Liver (tissue), 3 donors: ENCODE results near the gene ZNF652.

Experiments used
- EGR1 ChIP-seq, 2 donors: IDR thresholded peaks; 2 replicates each; pipeline ENCODE4 v1.6.1; 2016 to 2018; ENCODE audit warnings: antibody characterized with exemption in 2 of 2, low read depth in 2 of 2
- FOXA1 ChIP-seq: IDR thresholded peaks from 2 replicates; pipeline ENCODE4 v1.6.1; 2016; ENCODE audit warnings: antibody characterized with exemption
- GABPA ChIP-seq, 2 donors: IDR thresholded peaks in 1 of 2; conservative IDR thresholded peaks in 1 of 2; 2 replicates each; pipeline ENCODE4 v1.6.1; 2016; ENCODE audit warnings: antibody characterized with exemption in 2 of 2, mild to moderate bottlenecking in 1 of 2, moderate library complexity in 1 of 2
- JUND ChIP-seq, 2 donors: IDR thresholded peaks; 2 replicates each; pipeline ENCODE4 v1.6.1; 2016; ENCODE audit warnings: antibody characterized with exemption in 2 of 2
- RAD21 ChIP-seq, 2 donors: IDR thresholded peaks; 2 replicates each; pipeline ENCODE4 v1.6.1; 2016; ENCODE audit warnings: antibody characterized with exemption in 2 of 2, mild to moderate bottlenecking in 2 of 2
- SP1 ChIP-seq: IDR thresholded peaks from 2 replicates; pipeline ENCODE4 v1.6.1; 2018; ENCODE audit warnings: antibody characterized with exemption, mild to moderate bottlenecking
- TAF1 ChIP-seq: conservative IDR thresholded peaks from 2 replicates; pipeline ENCODE4 v1.6.1; 2016; ENCODE audit warnings: antibody characterized with exemption, mild to moderate bottlenecking
- TF ChIP-seq, protein P1 (sequence below): fragments of 150-350 bp; IDR thresholded peaks from 2 replicates; pipeline ENCODE4 v1.5.1; 2017; ENCODE audit warnings: improper control_type of control experiment, low read depth, low read length; ENCODE audit not compliant: missing input control
- TF ChIP-seq, protein P2 (sequence below): IDR thresholded peaks from 2 replicates; pipeline ENCODE4 v1.6.1; 2016; ENCODE audit warnings: antibody characterized with exemption
- TF ChIP-seq, protein P3 (sequence below): IDR thresholded peaks from 2 replicates; pipeline ENCODE4 v1.6.1; 2016; ENCODE audit warnings: antibody characterized with exemption
- TF ChIP-seq, protein P4 (sequence below): IDR thresholded peaks from 2 replicates; pipeline ENCODE4 v1.6.1; 2016; ENCODE audit warnings: antibody characterized with exemption, mild to moderate bottlenecking
- donor health status: healthy.
- donor health status: healthy.

DNA sequence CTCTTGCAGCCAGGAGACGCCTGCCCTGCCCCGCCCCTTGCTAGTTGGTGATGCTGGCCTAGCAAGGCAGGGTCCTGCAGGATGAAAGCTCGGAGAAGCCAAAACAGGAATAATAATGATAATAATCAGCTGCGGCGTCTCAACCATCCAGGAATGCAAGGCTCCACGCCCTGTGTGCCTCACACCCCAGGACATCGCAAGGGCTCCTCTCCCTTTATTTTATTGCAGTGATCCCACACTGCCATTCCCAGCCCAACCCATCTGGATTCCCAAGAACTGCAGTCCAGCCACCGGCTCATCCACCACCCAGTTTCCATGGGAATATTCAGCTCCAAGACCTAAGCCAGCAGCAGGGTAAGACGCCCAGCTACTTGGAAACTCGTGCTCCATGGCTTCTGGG is 21.0 kb upstream of the ZNF652 start:
- TF ChIP-seq, protein P1, sequence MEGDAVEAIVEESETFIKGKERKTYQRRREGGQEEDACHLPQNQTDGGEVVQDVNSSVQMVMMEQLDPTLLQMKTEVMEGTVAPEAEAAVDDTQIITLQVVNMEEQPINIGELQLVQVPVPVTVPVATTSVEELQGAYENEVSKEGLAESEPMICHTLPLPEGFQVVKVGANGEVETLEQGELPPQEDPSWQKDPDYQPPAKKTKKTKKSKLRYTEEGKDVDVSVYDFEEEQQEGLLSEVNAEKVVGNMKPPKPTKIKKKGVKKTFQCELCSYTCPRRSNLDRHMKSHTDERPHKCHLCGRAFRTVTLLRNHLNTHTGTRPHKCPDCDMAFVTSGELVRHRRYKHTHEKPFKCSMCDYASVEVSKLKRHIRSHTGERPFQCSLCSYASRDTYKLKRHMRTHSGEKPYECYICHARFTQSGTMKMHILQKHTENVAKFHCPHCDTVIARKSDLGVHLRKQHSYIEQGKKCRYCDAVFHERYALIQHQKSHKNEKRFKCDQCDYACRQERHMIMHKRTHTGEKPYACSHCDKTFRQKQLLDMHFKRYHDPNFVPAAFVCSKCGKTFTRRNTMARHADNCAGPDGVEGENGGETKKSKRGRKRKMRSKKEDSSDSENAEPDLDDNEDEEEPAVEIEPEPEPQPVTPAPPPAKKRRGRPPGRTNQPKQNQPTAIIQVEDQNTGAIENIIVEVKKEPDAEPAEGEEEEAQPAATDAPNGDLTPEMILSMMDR: no peak
- TF ChIP-seq, protein P2, sequence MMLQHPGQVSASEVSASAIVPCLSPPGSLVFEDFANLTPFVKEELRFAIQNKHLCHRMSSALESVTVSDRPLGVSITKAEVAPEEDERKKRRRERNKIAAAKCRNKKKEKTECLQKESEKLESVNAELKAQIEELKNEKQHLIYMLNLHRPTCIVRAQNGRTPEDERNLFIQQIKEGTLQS: no peak
- TF ChIP-seq EGR1 (IDR thresholded peaks at IDR 0.05; ENCODE audit: low read depth in 2 of 2): no peak
- TF ChIP-seq, protein P3, sequence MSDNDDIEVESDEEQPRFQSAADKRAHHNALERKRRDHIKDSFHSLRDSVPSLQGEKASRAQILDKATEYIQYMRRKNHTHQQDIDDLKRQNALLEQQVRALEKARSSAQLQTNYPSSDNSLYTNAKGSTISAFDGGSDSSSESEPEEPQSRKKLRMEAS: no peak
- no peak for TF ChIP-seq JUND (IDR thresholded peaks at IDR 0.05)
- TF ChIP-seq, protein P4, sequence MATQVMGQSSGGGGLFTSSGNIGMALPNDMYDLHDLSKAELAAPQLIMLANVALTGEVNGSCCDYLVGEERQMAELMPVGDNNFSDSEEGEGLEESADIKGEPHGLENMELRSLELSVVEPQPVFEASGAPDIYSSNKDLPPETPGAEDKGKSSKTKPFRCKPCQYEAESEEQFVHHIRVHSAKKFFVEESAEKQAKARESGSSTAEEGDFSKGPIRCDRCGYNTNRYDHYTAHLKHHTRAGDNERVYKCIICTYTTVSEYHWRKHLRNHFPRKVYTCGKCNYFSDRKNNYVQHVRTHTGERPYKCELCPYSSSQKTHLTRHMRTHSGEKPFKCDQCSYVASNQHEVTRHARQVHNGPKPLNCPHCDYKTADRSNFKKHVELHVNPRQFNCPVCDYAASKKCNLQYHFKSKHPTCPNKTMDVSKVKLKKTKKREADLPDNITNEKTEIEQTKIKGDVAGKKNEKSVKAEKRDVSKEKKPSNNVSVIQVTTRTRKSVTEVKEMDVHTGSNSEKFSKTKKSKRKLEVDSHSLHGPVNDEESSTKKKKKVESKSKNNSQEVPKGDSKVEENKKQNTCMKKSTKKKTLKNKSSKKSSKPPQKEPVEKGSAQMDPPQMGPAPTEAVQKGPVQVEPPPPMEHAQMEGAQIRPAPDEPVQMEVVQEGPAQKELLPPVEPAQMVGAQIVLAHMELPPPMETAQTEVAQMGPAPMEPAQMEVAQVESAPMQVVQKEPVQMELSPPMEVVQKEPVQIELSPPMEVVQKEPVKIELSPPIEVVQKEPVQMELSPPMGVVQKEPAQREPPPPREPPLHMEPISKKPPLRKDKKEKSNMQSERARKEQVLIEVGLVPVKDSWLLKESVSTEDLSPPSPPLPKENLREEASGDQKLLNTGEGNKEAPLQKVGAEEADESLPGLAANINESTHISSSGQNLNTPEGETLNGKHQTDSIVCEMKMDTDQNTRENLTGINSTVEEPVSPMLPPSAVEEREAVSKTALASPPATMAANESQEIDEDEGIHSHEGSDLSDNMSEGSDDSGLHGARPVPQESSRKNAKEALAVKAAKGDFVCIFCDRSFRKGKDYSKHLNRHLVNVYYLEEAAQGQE: no peak
- TF ChIP-seq TAF1: no peak
- TF ChIP-seq SP1: no peak
- TF ChIP-seq FOXA1: no peak
- no peak for TF ChIP-seq RAD21 (IDR thresholded peaks at IDR 0.05)
- TF ChIP-seq GABPA (IDR thresholded peaks at IDR 0.05 in 1 of 2, conservative IDR thresholded peaks at IDR 0.05 in 1 of 2): no peak
